KMS-11 (cell line): ENCODE measurements around the gene CDH16.

ENCODE experiments used
- H2AFZ ChIP-seq: fragments of 200-600 bp; sonication (generic); 2 replicates; pipeline ENCODE4 v1.6.1; 2016; ENCODE audit warnings: antibody characterized with exemption, mixed run types, low read depth
- H3K27ac ChIP-seq: fragments of 200-600 bp; sonication (generic); 2 replicates; pipeline ENCODE4 v1.6.1; 2016; ENCODE audit warnings: mild to moderate bottlenecking, mixed run types
- H3K27me3 ChIP-seq: fragments of 200-600 bp; sonication (generic); 2 replicates; pipeline ENCODE4 v1.6.1; 2017; ENCODE audit warnings: mild to moderate bottlenecking, low read depth, mixed run types, moderate library complexity; ENCODE audit not compliant: insufficient read depth
- H3K36me3 ChIP-seq: fragments of 200-600 bp; sonication (generic); 2 replicates; pipeline ENCODE4 v1.6.1; 2017; ENCODE audit warnings: mild to moderate bottlenecking, mixed run types; ENCODE audit not compliant: insufficient read depth
- H3K4me1 ChIP-seq: fragments of 200-600 bp; sonication (generic); 2 replicates; pipeline ENCODE4 v1.6.1; 2016; ENCODE audit warnings: mild to moderate bottlenecking, low read depth, mixed run types; ENCODE audit not compliant: poor library complexity, severe bottlenecking
- H3K4me2 ChIP-seq: fragments of 200-600 bp; sonication (generic); 2 replicates; pipeline ENCODE4 v1.7.0; 2016; ENCODE audit warnings: mild to moderate bottlenecking, mixed run types
- H3K4me3 ChIP-seq: fragments of 200-600 bp; sonication (generic); IDR thresholded peaks from 2 replicates; pipeline ENCODE4 v1.6.1; 2017; ENCODE audit warnings: low read depth, low read length, mixed read lengths; ENCODE audit not compliant: insufficient read depth
- H3K79me2 ChIP-seq: fragments of 200-600 bp; sonication (generic); 2 replicates; pipeline ENCODE4 v1.6.1; 2016; ENCODE audit warnings: low read depth, mixed run types; ENCODE audit not compliant: insufficient read depth
- H3K9ac ChIP-seq: fragments of 200-600 bp; sonication (generic); 2 replicates; pipeline ENCODE4 v1.6.1; 2016; ENCODE audit warnings: mild to moderate bottlenecking, mixed run types
- H4K20me1 ChIP-seq: fragments of 200-600 bp; sonication (generic); 2 replicates; pipeline ENCODE4 v1.6.1; 2016; ENCODE audit warnings: mild to moderate bottlenecking, mixed run types; ENCODE audit not compliant: insufficient read depth
- TF ChIP-seq, protein P1 (sequence below): fragments of 200-600 bp; sonication (generic); conservative IDR thresholded peaks from 2 replicates; pipeline ENCODE4 v1.6.1; 2017; ENCODE audit warnings: low read depth, mild to moderate bottlenecking, antibody characterized with exemption, low read length, moderate library complexity, mixed read lengths

The CDH16 gene

DNA sequence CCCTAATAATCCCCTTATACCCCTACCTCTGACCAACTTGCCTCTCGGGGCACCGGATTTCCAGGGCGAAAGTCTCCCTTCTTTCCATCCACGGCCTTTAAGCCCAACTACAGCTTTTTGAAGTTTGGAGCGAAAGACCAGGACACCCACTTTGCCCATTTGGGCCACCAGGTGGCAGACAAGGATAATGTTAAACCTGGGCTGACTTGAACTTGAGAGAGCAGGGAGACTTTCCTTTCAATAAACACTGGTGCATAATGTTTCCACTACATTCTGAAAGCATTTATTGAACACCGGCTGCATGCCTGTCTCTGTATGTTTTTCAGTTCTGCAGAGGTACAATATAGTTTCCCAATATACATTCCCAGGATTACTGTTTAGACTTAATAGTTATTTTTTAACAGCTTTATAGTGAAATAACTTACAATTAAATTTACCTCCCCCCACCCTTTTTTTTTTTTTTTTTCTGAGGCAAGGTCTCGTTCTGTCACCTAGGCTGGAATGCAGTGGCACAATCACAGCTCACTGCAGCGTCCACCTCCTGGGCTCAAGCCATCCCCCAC, 35.5 kb upstream of the CDH16 start:
- Histone ChIP-seq H3K4me2 (no peak overlapping the region), H3K4me3 (no peak overlapping the region), H3K27ac (no peak overlapping the region), H3K36me3 (no peaks in the 10 kb centered on the region), H2AFZ (no peak overlapping the region), H3K9ac (no peak overlapping the region), H3K27me3 (no peaks in the 10 kb centered on the region), H3K79me2 (no peaks in the 10 kb centered on the region), H3K4me1 (no peaks in the 10 kb centered on the region), H4K20me1 (no peaks in the 10 kb centered on the region)
- TF ChIP-seq, protein P1, sequence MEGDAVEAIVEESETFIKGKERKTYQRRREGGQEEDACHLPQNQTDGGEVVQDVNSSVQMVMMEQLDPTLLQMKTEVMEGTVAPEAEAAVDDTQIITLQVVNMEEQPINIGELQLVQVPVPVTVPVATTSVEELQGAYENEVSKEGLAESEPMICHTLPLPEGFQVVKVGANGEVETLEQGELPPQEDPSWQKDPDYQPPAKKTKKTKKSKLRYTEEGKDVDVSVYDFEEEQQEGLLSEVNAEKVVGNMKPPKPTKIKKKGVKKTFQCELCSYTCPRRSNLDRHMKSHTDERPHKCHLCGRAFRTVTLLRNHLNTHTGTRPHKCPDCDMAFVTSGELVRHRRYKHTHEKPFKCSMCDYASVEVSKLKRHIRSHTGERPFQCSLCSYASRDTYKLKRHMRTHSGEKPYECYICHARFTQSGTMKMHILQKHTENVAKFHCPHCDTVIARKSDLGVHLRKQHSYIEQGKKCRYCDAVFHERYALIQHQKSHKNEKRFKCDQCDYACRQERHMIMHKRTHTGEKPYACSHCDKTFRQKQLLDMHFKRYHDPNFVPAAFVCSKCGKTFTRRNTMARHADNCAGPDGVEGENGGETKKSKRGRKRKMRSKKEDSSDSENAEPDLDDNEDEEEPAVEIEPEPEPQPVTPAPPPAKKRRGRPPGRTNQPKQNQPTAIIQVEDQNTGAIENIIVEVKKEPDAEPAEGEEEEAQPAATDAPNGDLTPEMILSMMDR, result peak; percentile 84

- no peaks in the 10 kb centered on the region for H3K27me3 ChIP-seq
- H3K4me2 ChIP-seq, result no peak overlapping the region
- no peak overlapping the region for H3K9ac ChIP-seq
- TF ChIP-seq, protein P1, result no peak
- H2AFZ ChIP-seq, result no peak overlapping the region
- H3K27ac ChIP-seq, result no peak overlapping the region
- H3K36me3 ChIP-seq, result no peaks in the 10 kb centered on the region
- H3K4me3 ChIP-seq, result no peak overlapping the region
- H3K79me2 ChIP-seq, result no peaks in the 10 kb centered on the region
- no peaks in the 10 kb centered on the region for H4K20me1 ChIP-seq
- no peaks in the 10 kb centered on the region for H3K4me1 ChIP-seq
These were observed 34.9 kb upstream of the CDH16 start for GRCh38 chr16:66953462-66954096.

- peaks cover 2% of the 10 kb centered on the region for H3K4me1 ChIP-seq
- TF ChIP-seq, protein P1, result no peak
- H3K79me2 ChIP-seq, result no peaks in the 10 kb centered on the region
- no peak overlapping the region for H3K4me3 ChIP-seq
- H3K27me3 ChIP-seq, result no peaks in the 10 kb centered on the region
- no peak overlapping the region for H3K4me2 ChIP-seq
- H3K27ac ChIP-seq, result no peak overlapping the region
- H2AFZ ChIP-seq, result no peak overlapping the region
- no peak overlapping the region for H3K9ac ChIP-seq
- no peaks in the 10 kb centered on the region for H3K36me3 ChIP-seq
- H4K20me1 ChIP-seq, result no peaks in the 10 kb centered on the region
These were observed 33.9 kb upstream of the CDH16 start for GRCh38 chr16:66952430-66953110.

DNA sequence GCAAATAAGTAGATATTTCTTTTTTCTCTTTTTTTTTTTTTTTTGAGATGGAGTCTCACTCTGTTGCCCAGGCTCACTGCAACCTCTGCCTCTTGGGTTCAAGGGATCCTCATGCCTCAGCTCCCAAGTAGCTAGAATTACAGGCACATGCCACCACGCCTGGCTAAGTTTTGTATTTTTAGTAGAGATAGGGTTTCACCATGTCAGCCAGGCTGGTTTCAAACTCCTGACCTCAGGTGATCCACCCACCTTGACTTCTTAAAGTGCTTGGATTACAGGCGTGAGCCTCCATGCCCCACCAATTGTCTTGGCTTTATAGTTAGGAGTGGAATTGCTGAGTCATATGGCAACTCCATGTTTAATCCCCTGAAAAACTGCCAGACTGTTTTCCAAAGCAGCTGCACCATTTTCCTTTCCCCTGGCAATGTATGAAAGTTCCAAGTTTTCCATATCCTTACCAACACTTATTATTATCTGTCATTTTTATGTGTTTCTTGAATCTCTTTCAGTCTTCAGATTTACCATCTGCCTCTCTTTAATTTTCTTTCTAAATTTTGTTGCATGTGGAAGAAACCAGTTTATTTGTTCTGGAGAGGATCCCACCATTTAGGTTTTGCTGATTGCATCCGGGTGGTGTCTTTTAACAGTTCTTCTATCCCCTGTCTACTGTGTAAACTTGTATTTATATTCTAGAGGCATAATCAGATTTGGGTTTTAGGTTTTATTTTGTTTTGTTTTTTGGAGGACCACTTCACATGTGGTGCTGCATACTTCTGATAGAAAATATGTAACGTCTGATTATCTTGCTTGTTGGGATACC, 32.5 kb upstream of the CDH16 start:
- no peak overlapping the region for H3K4me2 ChIP-seq
- H3K9ac ChIP-seq, result no peak overlapping the region
- H3K4me3 ChIP-seq, result no peak overlapping the region
- no peaks in the 10 kb centered on the region for H3K36me3 ChIP-seq
- TF ChIP-seq, protein P1, result no peak
- no peaks in the 10 kb centered on the region for H4K20me1 ChIP-seq
- H3K79me2 ChIP-seq, result no peaks in the 10 kb centered on the region
- peaks cover 3% of the 10 kb centered on the region for H3K4me1 ChIP-seq
- H3K27ac ChIP-seq, result no peak overlapping the region
- no peak overlapping the region for H2AFZ ChIP-seq
- H3K27me3 ChIP-seq, result no peaks in the 10 kb centered on the region
